ENCODE results near the gene MPRIP.

GRCh38 chr17:17215575-17215974 lies 173.3 kb downstream of the MPRIP start:
- TF ChIP-seq CTCF (conservative IDR thresholded peaks at IDR 0.05) (no peak), ZFX (IDR thresholded peaks at IDR 0.05) (no peak)
